ENCODE data around the gene ZC3H18.

- TF ChIP-seq POLR2A (IDR thresholded peaks at IDR 0.05; ENCODE audit: low read depth, low read length): no peak
- TF ChIP-seq POLR2AphosphoS5 (IDR thresholded peaks at IDR 0.05; ENCODE audit: low read depth, low read length): no peak
- TF ChIP-seq TAF1 (IDR thresholded peaks at IDR 0.05; ENCODE audit: borderline replicate concordance, low read depth, low read length): no peak
Observed at GRCh38 chr16:88561485-88562359, 8.5 kb upstream of the ZC3H18 start.

Measured in GM12892 (cell line).